Stimulated activated CD8-positive, alpha-beta memory T cell treated with anti-CD3 and anti-CD28 coated beads, Interleukin-7, amount 100 ng/mL, for 48 hours (primary cell): Measurements from ENCODE around the gene SGPL1.
"Not testable (repeated sequence)": the region's sequence is repeated elsewhere in the genome, so short reads cannot be mapped to it uniquely, and the experiment has no call there.

Experiments used
- DNase-seq, 2 donors: peaks; one replicate each; pipeline ENCODE4 v3.0.0-alpha.2; 2020; ENCODE audit warnings: low read depth in 1 of 2; ENCODE audit errors: extremely low read depth in 1 of 2

The SGPL1 gene

DNA sequence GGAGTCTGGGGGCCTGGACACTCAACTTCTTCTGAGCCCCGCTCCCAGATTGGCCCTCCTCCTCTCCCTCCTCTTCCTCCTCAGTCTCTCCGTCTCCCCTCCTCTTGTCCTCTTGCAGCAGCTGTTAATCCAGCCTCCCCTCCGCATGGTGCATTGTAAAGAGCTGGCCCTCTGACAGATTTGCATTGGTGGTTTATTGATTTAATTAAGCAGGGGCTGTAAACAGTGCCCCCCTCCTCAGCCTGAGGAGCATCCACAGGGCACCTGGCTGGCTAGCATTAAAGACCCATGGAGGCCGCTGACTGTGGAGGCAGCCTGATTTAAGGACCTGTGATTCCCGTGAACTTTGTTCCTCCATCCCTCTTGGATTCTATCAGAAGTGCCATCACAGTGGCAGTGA, 101.5 kb downstream of the SGPL1 start:
- DNase-seq = no peak

- DNase-seq = no peak
These were observed 101.9 kb downstream of the SGPL1 start for GRCh38 chr10:70917635-70918034.

GRCh38 chr10:70918851-70919530, 103.2 kb downstream of the SGPL1 start:
- DNase-seq = no peak

GRCh38 chr10:70919906-70920305, 104.2 kb downstream of the SGPL1 start:
- DNase-seq = not testable (repeated sequence)

DNA sequence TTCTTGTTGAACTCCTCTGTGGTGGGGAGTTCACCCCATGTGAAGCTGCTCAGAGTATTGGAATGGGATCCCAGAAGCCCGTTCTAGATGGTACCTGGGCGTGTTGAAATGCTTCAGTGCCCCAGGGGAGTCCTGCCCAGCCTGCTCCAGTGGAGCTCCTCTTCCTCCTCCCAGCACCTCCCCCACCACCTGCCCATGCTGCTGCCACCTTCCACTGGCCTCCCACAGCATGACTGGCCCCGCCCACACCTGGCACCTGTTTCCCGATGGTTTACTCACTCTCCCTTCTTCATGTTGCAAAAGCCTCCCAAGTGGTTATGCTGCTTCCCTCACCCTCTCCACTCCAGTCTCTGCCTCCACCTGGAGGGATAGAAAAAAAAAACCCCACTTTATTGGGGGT, 104.8 kb downstream of the SGPL1 start:
- no peak for DNase-seq

DNA sequence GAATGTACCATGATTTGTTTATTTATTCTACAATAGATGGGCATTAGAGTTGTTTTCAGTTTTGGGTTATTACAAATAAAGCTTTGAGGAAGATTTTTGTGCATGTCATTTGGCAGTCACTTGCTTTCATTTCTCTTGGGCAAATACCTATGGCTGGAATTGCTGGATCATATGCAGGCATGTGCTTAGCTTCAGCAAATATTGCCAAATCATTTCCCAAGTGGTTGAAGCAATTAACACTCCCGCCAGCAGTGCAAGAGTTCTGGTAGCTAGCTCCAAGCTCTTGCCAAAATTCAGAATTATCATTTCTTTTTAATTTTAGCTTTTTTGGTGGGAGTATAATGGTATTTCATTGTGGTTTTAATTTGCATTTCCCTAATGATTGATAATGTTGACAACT, 105.5 kb downstream of the SGPL1 start:
- DNase-seq = no peak

DNA sequence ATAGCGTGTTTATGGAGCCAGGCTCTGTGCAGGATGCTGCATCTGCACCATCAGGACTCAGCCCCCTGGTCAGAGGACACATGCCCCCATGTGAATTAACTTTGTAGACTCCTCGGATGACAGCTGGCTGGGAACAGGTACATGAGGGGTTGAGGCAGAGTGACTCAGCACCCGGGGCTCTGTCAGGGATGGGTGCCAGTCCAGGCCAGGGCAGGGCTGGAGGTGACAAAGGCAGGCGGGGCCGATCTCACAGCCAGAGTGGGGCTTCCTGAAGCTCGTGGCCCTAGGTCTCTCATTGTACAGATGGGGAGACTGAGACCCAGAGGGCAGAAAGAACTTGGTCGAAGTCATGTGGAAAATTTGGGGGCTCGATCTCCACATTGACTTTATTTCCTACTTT, 107.9 kb downstream of the SGPL1 start:
- DNase-seq = no peak

GRCh38 chr10:70925377-70926225, 109.9 kb downstream of the SGPL1 start:
- DNase-seq = peak in 1 of 2 donors; percentile 9

DNA sequence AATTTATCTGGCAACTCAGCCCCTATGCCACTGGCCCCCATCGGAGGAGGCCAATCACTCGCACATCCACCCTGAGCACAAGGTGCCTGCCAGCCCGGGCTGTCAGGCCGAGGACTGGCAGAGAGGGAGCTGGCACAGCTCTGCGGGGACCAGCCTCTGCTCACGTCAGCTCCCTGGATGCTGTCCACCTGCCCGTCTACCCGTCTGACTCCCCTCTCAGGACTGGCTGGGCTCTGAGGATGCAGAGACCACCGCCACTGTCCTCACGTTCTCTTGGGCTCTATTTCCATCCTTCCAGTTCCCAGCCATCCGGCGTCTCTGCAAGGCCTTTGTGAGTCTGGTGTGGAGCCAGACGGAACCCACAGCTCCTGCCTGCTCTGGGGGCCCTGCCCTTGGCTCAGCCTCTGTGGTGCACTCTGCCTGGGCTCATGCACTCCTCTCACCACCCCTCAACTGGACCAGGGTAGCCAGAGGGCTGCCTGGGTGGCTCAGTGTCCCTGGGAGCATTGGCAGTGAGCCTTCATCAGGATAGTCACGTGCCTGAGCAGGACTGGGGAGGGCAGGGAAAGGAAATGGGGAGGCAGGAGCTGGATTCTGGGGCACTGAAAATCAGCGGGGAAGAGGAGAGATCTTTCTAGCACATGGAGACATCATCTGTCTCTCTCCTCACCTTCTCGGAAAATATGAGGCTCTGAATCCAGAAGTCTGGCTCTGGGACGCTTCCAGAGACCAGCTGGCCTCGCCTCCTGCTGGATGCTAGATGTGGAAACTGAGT, 110.7 kb downstream of the SGPL1 start:
- DNase-seq = no peak

DNA sequence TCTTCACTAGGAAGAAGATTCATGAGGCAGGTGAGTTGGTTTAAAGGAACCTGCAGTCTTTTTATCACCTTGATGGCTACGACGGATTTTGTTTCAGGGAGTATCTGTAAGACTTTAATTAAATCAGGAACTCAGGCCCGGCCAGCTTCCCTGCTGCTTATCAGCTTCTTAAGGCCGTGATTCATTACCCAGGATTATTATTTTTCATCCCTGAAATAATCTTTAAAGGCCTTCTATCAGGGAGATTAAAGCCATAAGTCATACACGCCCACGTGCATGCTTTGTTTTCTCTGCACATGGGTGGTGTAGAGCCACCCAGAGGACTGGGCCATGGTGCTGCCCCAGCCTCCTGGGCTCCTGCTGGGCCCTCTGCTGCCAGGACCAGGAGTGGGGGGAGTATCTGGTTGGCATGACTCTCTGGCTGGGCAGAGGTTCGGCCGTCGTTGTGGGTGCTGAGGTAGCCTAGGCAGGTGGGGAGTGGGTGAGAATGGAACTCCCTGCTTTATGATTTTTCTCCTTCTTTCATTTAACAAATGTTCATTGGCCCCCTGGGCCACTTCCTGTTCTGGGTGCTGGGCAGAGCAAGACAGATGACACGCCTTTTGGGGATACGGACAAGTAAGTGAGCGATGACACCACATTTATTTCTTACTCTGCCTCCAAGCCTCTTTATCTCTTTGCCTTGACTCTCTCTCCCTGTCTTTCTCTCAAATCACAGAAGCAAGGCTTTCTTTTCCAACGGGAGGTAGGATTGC, 111.6 kb downstream of the SGPL1 start:
- DNase-seq = no peak

- no peak for DNase-seq
These were observed 112.4 kb downstream of the SGPL1 start for GRCh38 chr10:70928140-70928539.

DNA sequence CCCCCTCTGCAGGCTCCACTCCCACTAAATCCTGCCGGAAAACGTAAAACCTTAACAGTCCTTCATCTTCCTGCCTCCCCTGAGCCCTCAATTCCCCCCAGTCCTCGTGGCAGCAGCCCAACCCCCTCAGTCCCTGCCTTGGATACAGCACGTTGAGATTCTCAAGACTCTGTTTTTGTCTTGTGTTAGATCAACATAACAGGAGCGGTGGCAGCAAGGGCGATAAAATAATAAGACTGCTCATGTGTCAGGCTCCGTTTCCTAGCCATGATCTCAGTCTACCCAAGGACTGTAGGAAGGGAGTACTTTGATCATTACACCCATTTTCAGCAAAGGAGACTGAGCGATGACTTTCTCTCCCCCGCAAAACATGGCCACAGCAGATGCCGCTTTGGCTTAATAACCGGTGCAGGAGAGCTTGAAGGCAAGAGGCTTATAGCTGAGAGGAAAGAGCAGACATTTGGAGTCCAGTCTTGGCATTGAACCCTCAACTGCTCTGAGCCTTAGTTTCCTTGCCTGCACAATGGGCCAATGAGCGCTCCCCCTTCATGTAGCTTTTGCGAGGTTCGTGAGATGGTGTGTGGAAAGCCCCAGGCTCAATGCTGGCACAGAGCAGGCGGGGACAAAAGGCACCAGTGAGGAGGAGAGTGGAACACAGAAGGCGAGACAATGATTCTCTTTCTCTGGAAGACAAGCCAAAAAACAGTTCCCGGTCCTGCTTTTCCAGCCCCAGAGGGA, 114.7 kb downstream of the SGPL1 start:
- no peak for DNase-seq
